OCI-LY3 (cell line): ENCODE data around the gene AIPL1.

Experiments
- CTCF ChIP-seq: fragments of 200-600, 300-600 bp; sonication (generic); IDR thresholded peaks from 2 replicates; pipeline ENCODE4 v1.5.1; 2014; ENCODE audit warnings: antibody characterized with exemption, low read length, low read depth
- EZH2phosphoT487 ChIP-seq: fragments of 200-600 bp; shearing (Covaris generic); IDR thresholded peaks from 2 replicates; pipeline ENCODE4 v1.6.1; 2018; ENCODE audit warnings: antibody characterized with exemption, mixed run types, low read depth

- no peak for TF ChIP-seq CTCF
- TF ChIP-seq EZH2phosphoT487, result no peak
These were observed 6.5 kb downstream of the AIPL1 start for GRCh38 chr17:6428207-6428965.
